ENCODE measurements around the gene ZRANB3.
A peak's percentile ranks its signal among the peaks of the same experiment; 100 is the strongest.

ZRANB3 gene

DNA sequence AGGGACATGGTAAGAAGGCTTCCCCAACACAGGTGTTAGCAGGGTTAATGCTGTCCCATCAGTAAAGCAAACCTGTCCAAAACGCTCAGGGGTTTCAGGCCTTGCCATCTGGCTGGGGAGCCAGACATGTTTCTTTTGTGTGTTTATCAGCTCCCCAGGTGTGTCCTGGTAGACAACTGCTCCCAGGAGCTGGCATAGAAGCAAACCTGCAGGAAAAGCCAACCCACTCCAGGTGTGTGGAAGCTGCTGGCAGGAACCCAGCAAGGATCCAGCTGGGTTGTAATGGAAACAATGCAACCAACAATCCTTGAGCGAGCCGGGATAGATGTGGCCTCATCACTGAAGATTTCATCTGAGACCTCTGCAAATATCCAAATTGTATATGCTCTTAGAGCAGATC is 355.8 kb downstream of the ZRANB3 start:
- no peak for DNase-seq (ENCODE audit: low read depth in 2 of 2)

DNA sequence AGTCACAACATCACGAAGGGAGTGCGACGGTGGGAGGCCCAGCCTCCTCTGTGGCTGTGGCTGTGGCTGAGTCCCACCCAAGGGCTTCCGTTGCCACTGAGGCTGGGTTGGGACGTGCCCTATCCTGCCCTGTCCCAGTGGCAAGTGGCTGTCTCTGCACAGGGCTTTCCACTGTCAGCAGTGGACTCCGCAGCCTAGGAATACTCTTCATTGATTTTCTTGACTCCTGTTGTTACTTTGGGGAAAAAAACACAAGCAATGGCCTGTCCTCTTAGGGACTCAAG is 356.3 kb downstream of the ZRANB3 start:
- DNase-seq (ENCODE audit: low read depth in 2 of 2) = no peak

DNA sequence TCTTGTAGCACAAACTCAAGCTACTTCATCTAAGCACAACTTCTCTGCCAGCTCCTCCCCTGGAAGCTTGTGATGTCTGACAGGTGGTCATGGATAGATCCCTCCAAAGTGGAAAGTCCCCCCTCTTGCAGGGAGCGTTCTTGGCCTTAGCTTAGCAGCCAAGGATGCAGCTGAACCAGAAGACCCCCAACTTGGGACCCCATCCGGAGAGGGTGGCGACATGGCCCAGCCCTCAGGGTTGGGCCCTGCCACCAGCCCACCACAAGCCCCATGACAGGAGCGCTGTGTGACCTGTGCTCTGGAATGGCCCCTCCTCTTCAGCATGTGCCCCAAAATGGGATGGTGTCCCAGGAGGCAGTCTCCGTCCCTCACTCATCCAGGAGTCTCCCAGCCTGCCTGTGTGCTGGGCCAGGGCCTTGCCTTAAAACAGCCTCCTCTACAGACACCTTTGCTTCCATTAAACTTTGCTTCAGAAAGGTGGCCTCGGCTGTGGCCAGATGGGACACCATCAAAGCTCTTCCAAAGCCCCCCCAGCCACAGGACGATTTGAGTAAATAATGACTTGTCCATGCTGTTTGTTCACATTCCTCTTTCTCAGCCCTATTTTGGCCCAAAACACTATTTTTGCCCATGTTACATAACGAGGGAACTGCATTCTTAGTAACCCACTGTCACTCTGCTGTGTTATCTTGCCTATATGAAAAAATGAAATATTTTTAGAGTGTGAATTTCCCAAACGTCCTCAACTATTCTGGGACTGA is 356.8 kb downstream of the ZRANB3 start:
- DNase-seq (ENCODE audit: low read depth in 2 of 2) = no peak

DNA sequence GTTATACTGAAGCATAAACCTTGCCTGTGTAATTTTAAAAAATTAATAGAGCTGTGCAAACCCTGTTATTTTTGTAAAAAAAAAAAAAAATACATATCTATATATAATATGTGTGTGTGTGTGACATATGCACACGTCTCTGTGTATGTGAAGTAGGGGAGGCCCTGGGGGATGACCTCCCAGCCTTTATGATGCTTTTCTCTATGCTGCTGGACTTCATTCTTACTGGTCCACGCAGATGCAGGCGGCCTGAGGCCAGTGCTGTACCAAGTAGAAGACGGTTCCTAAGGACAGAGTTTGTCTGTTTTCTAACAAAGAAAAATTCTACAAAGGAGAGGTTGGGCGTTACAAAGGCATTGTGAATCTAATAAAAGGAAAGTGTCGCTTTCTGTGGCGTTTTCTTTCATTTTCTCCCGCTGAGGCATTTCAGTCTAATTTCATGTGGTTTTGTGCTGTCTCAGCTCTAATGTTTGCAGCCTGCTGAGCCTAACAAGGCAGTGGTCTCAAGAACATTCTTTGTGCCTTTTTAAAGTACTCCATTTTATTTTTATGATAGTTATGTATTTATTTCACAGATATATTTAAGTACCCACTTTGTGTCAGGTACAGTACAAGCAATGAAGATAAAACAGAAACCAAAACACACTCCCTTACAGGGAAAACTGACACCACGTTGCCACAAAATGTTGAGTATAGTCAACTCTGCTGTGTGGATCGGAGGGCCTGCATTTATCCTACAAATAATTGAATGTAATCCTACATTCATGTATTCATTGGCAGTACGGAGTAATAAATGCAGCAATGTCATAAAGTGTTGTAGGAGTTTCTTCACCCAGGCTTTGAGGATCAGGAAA is 360.9 kb downstream of the ZRANB3 start:
- no peak for DNase-seq (ENCODE audit: low read depth in 2 of 2)

DNA sequence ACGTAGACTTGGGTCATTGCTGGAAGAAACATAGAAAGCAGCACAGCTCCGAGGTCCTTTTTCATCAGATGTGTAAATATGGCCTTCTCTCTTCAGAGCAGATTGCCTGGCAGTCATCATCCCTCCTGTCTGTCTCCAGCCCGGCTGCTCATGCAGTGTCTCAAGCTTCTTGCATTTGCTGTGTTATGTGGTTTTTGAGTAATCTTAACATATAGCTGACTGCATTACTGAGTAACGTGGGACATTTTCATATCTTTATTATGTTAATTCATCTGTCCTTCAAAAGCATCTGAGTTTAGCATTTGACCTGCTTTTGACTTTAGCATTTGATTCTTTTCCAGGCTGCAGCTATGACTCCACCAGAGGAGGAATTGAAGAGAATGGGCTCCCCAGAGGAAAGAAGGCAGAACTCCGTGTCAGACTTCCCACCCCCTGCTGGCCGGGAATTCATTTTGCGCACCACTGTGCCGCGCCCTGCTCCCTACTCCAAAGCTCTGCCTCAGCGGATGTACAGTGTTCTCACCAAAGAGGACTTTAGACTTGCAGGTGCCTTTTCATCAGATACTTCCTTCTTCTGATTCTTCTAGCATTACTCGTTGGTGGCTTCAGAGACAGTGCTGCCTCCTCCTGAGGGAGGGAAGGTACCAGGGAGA is 362.7 kb downstream of the ZRANB3 start:
- DNase-seq (ENCODE audit: low read depth in 2 of 2) = no peak

DNA sequence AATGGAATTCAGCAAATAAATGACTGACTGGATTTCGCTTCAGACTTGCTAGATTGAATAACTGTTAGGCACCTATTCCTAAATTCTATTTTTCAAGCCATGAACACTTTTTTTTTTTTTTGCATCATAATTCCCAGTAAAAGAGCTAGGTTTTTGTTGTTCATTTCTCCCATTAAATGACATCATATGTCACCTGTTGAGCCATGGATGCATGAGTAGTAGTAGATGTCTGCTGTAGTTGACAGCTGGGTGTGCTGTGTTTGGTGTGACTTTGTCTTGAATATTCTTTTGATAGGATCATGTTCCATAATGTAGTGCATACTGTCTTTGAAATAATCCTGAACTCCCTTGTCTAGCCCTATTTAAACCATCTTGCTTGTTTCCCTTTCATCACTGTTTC is 363.7 kb downstream of the ZRANB3 start:
- no peak for DNase-seq (ENCODE audit: low read depth in 2 of 2)

DNA sequence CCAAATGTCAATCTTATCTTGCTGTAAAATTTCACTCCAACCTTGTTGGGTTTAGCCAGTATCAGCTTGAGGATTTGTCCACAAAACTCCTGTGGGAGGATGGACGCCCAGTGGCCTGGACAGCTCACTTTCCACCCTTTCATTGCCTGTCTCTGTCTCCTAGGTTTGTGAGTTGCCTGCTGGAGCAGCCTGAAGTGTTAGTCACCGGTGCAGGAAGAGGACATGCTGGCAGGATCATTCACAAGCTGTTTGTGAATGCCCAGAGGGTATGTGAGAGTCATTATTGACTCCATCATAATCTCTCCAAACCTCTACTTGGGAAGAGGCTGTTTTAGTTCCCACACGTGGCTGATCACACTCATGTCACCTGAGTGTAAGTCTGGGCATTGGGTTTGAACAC is 366.6 kb downstream of the ZRANB3 start:
- no peak for DNase-seq (ENCODE audit: low read depth in 2 of 2)

DNA sequence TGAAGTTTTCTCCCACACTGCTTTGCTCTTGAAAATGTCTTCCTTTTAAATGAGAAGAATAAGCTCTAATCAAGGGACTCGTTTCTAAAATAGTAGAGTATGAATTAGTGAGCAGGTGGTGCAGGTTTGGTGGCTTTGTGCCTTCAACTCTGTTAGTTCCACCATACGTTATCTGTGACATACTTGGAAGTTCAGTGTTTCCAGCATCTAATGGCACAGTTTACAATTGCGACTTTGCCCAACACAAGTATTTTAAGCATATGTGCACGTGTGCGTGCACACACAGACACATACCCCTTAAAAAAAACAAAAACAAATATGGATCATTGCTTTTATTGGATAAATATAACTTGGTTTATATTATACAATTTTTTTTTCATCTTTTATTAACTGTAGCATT is 367.1 kb downstream of the ZRANB3 start:
- DNase-seq (ENCODE audit: low read depth in 2 of 2) = no peak

DNA sequence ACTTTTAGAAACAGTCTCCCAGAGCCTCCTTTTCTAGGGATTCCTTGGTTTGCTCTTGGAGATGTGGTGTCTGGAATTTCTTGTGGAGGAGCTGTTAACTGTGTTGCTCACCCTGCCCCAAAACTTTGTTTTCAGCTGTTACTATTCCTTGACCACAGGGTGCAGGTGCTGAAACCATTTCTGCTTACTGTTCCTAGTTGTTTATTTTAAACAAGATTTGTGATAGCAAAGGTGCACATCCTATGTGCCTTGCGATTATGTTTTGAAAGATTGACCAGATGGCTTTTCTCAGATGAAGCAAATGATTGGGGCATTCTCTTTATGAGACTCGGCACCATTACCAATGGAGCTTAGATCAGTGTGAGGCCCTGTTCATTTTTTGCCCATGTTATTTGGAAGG is 367.7 kb downstream of the ZRANB3 start:
- no peak for DNase-seq (ENCODE audit: low read depth in 2 of 2)

DNA sequence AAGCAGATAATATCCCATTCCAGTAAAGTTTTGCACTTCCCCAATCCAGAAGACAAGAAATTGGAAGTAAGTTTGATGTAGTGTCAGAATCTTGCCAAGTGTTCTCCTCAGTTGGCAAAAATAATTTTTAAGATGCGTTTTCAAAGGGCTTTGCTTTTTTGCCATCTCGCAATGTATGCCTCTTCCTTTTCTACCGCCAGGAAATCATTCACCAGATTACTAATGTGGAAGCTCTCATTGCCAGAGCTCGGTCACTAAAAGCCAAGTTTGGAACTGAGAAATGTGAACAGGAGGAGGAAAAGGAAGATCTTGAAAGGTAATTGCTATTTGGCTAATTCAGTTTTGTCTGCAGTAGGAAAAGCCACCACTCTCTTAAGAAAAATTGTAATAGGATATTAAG is 368.2 kb downstream of the ZRANB3 start:
- DNase-seq (ENCODE audit: low read depth in 2 of 2) = no peak

DNA sequence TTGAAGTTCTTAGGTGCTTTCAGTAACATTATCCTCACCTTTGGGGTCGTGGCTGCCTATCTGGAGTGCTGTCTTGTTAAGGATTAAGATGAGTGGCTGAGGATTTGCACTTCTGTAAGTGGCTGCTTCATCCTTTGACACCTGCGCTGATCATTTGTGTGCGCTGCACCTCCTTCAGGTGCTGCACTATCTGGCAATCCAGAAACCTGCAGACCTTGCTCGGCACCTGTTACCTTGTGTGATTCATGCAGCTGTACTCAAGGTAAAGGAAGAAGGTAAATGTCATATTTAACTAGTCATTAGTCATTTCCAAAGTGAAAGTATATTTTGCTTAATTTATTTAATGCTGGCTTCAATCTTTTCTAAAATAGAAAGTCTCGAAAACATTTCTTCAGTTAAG is 368.6 kb downstream of the ZRANB3 start:
- DNase-seq (ENCODE audit: low read depth in 2 of 2) = no peak

DNA sequence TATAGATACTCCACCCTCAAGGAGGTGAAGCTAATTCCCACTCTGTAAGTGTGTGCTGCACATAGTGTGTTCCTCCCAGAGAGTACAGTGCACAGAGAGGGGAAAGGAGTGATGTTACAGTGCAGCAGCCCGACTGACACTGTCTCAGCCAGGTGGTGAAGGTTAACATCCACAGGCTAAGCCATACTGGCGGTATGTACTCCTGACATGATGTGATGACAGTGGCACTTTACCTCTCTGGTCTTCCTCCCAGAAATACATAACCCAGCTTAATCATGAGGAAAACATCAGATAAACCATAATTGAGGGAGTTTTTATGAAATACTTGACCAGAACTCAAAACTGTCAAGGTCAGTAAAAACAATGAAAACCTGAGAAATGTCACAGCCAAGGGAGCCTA is 371.8 kb downstream of the ZRANB3 start:
- no peak for DNase-seq (ENCODE audit: low read depth in 2 of 2)

DNA sequence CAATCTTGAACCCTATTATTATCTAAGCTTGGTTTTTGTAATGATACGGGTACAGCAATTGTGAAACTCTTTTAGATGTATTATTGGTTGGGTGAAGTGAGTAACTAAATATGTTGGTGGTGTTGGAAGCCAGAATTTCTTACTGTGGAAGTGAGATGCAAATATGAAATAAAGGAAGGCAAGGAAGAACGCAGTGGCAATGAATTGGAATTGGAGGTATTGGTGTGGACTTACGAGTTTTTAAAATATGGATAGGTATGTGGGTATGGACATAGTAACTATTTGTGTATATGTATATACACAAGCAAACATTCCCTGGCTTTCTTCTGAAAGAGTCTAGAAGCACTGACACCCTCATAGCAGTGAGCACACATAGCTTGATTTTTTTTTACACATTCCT is 373.2 kb downstream of the ZRANB3 start:
- no peak for DNase-seq (ENCODE audit: low read depth in 2 of 2)

DNA sequence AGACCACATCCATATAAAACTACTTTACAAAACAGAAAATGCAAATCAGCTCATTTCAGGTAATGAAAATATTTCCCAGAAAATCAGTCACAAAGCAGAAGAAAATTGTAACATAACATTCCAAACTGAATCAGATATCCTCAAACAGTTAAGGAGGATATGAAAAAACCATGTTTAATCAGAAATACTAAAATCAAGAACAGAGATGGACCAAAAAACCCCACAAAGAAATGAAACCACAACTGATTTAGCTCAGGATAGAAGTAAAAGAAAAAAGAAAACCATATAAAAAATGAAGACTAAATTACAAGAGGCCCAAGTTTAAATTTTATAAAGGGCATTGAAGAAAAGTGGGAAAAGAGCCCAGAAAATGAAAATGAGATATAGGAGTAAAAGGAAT is 376.1 kb downstream of the ZRANB3 start:
- DNase-seq (ENCODE audit: low read depth in 2 of 2) = no peak

DNA sequence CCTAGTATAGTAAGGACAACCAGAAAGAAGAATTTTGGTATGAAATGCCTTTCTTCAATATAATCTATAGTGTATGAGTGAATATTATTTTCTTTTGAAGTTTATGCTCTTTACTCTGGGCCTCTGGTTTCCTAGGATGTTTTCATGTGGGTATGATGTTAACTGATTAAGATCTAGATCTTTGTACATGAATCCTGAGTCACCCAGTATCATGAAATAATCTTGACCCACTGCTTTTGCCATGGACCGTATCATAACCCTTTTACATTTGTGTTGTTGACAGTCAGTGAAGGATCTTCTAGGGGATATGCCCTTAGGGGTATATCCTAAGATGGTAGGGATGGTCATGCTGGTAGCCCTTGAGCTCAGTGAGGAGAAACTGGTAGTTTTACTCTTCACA is 378.7 kb downstream of the ZRANB3 start:
- no peak for DNase-seq (ENCODE audit: low read depth in 2 of 2)

DNA sequence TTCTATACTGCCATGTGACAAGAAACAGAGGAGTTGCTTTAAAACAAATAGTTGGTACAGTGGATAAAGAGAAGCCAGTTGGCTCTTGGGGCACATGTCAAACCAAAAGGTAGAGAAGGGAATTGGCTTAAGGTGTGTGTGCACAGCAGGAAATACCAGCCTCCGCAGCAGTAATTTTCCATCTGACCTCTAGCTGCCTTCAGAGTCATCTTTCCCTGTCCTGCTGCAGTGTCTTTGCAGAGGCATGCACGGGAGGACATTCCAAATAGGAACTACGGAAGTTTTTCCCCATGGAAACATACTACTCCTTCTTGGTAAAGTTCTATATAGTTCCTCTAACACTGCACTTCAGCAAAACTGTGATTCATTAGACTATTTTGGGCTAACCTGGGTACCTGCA is 379.4 kb downstream of the ZRANB3 start:
- no peak for DNase-seq (ENCODE audit: low read depth in 2 of 2)

DNA sequence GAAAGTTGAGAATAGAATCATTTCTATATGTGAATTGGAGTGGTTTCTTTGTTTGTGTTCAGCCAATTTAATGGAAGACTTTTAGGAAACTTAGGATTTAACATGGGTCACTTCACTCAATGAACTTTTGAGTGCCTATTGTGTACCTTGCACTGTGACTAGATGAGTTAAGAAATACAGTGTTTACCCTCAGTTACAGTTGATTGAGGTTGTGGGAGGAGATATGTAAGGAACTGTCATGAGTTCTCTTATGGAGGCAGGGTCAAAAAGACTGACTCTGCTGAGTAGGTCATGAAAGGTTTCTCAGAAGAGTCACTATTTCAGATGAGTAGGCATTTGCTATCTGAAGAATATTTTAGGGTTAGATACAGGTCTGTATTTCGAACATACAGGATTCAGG is 380.3 kb downstream of the ZRANB3 start:
- DNase-seq (ENCODE audit: low read depth in 2 of 2) = no peak

DNA sequence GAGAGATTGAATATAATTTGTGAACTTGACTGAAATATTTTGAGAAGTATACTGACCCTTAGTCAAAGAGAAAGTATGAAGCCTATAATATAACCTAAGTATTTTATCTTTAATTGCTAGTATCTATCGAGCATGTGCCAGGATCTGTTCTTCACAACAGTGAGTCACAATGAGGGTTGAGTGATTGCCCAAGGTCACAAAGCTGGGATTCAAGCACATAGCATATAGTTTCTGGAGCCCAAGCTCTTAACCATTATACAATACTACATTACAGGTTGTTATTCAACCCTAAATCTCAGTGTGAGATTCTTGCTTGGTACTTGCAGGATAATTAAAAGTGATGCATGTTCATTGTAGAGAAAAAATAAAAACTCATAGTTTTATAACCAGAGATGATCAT is 381.8 kb downstream of the ZRANB3 start:
- no peak for DNase-seq (ENCODE audit: low read depth in 2 of 2)

DNA sequence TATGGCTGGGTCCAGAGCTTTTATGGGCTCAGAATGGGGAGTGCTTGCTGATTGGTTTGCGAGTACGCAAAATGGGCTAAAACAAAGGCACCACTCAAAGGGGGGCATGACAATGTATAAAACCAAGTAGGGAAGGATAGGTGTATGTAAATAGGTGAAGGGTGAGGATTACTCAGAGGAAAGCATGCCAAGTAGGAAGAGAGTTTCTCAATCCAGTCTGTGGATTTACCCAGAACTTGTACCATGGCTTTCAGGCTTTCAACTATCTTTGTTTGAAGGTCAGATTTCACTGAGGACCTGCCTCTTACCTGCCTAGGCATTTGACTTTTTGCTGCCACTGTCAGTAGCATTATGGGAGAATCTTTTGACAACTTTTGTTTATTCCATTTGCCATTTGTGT is 386.7 kb downstream of the ZRANB3 start:
- DNase-seq (ENCODE audit: low read depth in 2 of 2) = no peak

DNA sequence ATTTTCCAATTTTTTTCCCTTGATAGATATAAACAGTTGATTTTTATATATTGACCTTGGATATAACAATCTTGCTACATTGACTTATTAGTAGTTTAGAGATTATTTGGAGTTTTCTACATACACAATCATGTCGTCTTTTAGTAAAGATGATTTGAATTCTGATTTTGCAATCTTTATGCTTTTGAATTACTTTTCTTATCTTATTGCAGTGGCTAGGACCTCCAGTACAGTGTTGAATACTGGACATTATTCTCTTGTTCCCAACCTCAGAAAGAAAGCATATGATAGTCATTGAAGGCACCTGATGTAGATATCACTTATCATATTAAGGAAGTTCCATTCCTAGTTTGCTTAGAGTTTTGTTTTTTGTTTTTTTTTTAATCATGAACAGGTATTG is 388.7 kb downstream of the ZRANB3 start:
- DNase-seq (ENCODE audit: low read depth in 2 of 2) = no peak

DNA sequence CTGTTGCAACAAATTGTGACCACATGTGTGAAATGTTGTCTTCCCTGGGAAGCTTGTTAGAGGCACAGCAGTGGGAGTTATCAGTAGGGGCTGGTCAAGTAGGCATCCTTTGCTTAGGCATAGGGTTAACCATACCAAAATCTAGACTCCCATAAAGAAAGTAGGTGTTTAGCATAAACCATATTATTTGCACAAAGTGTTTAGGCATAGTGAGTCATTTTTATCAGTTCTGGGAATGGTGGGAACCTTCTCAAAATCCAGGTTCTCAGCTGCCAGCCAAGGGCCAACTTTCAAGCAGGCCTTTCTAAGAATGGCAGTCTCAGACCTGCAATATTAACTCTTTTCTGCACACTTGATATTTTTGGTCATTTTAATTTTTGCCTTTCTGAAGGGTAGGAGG is 390.4 kb downstream of the ZRANB3 start:
- no peak for DNase-seq (ENCODE audit: low read depth in 2 of 2)

DNA sequence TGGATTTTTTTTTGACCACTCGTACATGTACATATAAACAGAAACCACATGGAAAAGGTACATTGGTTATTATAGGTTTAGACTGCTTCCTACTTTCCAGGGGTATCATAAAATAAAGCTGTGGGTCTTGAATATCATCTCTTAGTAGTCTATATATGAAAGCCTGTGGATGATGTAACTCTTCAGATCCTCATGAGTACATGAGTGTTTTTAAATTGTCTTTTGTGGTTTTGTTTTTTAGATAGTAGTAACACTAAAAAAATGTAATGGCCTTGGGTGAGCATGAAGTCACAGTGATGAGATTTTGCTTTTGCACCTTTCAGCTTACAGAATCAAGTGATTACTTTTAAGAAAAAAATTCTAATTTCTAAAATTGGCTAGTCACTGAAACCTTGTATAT is 398.7 kb downstream of the ZRANB3 start:
- DNase-seq (ENCODE audit: low read depth in 2 of 2) = peak; percentile 13

DNA sequence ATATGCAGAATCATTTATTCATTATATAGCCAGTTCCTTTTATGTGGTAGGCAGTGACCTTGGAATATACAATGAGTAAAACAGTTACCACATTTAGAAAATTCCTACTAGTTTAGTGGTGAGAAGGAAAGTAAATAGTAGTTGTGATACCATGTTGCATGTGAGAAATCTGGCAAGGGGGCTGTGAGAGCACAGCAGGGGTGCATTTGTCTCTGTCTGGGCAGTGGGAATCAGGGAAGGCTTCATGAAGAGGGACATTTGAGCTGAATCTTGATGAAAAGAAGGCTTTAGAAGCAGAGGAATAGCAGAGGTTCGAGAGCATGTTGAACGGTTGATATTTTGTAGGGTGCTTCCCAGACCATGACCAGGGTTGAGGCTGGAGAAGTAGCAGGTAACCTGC is 400.3 kb downstream of the ZRANB3 start:
- DNase-seq (ENCODE audit: low read depth in 2 of 2) = no peak
